GM12891 (cell line): ENCODE data around the gene CD226.

Experiments used
- POLR2AphosphoS5 ChIP-seq: IDR thresholded peaks from 2 replicates; pipeline ENCODE4 v1.6.1; 2011; ENCODE audit warnings: low read depth, low read length, control low read depth
- SPI1 ChIP-seq: IDR thresholded peaks from 2 replicates; pipeline ENCODE4 v1.6.1; 2011; ENCODE audit warnings: low read depth, low read length, control low read depth

DNA sequence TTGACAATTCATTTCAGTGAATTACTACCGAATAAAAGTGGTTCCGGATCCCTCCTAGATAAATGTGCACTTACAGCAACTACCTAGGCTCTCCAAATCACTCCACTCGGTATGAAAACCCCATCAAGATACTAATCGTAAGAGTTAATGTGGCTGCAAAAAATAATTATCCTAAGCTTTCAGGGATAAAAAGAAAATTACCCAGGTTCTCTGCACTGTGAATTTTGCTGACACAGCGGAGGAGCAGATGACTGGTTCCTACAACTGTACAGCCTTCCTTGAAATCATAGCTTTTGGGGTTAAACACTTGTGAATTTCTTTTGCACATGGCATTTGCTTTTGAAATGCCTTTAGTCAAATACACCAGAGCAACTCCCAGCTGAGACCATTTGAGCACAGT lies 104.7 kb downstream of the CD226 start:
- no peak for TF ChIP-seq SPI1
- TF ChIP-seq POLR2AphosphoS5: no peak
